EH (cell line): ENCODE measurements around the gene TOMM20.
"Not testable (repeated sequence)": the region's sequence is repeated elsewhere in the genome, so short reads cannot be mapped to it uniquely, and the experiment has no call there.

Experiments used
- DNase-seq: peaks from one replicate; pipeline ENCODE4 v3.0.0-alpha.2; 2015; ENCODE audit warnings: low read depth

TOMM20 gene

DNA sequence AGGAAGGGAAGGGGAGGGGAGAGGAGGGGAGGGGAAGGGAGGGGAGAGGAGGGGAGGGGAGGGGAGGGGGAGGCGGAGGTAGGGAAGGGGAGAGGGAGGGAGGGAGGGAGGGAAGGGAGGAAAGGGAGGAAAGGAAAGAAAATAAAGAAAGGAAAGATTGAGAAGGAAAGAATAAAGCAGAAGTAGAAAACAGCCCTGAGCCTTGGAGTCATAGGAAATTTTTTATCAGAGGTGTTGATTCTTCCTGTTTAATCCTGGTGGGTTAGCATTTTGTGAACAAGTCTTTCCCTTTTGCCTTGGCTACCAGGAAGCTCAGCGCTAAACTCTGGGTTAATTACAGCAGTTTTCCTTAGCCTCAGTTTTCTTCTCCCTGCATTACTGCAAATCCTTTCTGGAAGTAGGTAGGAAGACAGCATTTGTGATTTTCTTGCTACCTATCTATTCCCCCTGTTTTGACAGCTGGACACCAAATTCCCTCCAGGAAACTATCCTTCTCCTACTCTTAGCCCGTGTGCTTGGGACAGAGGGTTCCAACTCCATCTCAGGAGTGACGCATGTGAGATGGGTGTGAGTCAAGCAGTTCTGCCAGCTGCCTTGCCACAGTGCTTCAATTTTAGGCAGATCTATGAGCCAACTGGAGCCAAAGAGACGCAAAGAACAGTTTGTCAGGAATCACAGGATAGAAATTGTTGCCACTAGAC, 26.9 kb downstream of the TOMM20 start:
- DNase-seq = no peak

DNA sequence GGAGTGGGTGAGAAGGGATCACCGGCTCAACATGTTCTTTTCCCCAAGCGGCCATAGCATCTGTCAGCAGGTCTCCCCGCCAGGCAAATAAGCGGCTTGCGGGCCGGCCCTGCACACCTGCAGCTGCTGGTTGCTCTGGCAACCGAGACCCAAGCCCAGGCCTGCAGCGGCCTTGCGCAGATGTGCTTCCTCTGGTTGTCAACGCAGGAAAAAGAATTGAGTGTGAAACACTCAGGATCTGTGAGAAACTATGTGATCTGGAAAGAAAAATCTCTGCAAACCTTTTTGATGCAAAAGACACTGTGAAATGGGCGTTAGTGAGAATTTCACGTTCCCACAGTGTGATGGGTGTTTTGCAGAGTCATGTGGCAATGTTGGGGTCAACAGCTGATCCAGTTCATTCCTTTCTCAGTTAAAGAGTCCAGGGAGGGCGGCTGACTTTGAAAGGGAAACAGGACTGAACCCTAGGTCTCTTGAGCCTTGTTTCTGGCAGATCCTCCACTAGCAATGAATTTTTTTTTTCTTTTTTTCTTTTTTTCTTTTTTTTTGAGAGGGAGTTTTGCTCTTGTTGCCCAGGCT, 28.4 kb downstream of the TOMM20 start:
- no peak for DNase-seq

DNA sequence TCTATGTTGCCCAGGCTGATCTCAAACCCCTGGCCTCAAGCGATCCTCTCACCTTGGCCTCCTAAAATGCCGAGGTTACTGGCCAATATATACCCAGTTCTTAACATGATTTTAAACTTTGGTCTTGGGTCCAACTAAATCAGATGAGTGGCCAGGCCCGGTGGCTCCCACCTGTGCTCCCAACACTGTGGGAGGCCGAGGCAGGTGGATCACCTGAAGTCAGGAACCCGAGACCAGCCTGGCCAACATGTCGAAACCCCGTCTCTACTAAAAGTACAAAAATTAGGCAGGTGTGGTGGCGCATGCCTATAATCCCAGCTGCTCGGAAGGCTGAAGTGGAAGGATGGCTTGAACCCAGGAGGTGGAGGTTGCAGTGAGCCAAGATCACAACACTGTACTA, 29.6 kb downstream of the TOMM20 start:
- no peak for DNase-seq

DNA sequence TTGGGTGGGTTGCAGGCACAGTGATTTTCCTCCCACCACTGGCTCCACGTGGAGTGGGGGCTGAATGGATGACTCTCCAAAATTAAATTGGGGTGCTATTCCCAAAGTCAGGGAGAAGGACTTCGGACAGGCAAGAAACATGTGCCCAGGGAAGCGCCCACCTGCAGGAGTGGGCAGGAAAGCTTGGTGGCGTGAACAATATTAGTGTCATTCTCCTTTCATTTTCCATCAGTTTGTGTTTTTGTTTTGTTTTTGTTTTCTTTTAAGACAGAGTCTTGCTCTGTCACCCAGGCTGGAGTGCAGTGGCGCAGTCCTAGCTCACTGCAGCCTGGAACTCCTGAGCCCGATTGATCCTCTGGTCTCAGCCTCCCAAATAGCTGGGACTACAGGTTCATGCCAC, 30.1 kb downstream of the TOMM20 start:
- DNase-seq = no peak

DNA sequence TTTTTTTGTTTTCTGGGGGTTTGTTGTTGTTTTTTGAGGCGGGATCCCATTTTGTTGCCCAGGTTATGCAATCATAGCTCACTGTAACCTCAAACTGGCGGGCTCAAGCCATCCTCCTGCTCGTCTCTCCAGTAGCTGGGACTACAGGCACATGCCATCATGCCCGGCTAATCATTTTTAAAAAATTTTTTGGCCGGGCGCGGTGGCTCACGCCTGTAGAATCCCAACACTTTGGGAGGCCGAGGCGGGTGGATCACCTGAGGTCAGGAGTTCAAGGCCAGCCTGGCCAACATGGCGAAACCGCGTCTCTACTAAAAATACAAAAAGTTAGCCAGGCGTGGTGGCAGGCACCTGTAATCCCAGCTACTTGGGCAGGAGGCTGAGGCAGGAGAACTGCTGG, 31.1 kb downstream of the TOMM20 start:
- not testable (repeated sequence) for DNase-seq

DNA sequence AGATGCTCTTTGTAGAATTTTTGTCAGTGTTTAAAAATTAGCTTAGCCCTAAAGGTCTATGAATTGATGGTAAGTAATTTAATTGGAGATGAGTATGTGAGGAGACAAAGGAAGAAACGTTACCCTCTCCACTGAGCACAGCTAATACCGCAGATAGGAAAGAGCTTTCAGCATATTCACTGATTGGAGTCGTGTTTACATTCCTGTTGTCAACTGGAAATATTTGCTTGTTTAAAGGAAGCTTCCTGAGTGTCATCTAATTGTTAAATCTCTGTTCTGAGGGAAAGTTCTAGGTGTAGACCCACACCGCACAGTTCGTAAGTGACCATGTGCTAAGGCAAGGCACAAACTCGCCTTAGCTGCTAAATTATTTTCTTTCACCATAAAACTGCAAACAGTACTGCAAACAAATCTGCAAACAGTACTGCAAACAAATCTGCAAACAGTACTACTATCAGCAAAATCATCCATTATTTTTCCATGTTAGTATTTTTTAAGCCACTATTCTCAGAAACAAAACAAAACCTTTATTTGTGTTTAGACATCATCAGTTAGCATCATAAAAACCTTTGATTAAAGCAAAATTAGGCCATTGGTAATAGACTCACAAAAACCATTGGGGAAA, 32.6 kb downstream of the TOMM20 start:
- DNase-seq = no peak

DNA sequence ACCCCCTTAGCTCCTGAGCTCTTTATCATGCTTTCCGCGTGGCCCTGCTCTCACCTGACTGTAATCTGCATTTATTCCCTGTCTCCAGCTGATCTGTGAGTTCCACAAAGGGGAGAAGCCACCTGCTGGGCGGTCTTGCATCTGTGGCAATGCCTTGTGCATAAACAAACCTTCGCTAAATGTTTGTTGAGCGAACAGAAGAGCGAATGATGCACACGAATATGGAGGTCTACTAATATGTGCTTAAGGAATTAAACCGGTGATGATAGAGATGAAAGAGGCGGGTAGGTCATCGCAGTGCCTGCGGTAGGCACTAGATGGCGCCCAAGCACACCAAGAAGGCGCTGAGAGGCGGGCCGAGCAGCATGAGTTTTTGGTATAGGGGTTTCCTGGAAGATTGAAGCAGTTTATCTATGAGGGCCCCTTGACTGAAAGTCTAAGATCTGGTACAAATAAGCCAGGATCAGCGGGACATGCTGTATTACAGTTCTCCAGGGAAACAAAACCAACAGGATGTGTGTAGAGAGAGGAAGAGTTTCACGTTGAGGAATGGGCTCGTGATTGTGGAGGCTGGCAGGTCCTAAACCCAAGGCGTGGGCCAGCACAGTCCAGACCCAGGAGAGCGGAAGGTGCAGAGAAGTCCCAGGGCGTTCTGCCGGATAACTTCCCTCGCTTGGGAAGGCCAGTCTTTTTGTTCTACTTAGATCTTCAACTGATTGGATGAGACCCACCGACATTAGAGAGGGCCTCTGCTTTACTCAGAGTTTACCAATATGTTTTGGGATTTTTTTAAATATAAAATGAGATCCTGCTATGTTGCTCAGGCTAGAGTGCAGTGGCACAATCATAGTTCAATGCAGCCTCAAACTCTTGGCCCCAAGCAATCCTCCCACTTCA, 34.7 kb downstream of the TOMM20 start:
- peak; percentile 67 for DNase-seq

DNA sequence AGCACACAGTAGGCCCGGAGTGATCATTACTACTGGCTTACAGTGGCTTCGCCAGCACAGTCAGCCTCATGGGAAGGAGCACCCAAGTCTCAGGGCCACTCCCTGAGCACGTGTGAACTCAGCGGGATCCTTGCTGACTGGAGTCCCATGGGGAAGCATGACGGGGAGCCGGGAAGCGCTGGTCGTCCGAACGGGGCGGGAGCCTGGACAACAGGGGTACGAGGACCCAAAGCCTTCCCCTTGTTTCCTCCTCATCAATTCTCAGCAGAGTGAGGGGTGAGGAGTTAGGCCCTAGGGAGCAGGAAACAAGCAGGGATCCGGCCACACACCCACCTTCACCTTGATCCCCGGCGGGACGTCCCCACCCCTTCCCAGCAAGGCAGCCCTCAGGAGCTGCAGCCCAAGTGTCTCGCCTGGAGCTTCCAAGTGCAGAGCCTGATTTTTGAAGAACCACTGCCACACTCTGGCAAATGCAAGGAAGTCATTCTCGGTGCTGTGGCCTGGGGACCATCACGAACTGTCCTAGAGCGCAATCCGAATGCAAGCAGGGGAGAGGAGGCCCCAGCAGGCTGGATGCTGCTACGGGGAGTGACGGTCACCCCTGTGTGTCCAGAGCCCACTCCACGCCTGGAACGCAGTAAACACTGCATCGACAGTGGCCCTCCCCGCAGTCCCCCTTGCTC, 35.5 kb downstream of the TOMM20 start:
- peak; percentile 63 for DNase-seq

DNA sequence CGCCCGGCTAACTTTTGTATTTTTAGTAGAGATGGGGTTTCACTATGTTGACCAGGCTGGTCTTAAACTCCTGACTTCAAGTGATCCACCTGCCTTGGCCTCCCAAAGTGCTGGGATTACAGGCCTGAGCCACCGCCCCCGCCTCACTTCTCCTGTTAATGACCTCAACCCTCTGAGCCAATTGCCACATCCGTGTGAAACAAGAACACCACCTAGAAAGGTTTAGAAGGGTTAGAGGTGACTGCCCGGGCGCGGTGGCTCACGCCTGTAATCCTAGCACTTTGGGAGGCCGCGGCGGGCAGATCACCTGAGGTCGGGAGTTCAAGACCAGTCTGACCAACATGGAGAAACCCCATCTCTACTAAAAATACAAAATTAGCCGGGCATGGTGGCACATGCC, 36.2 kb downstream of the TOMM20 start:
- DNase-seq = not testable (repeated sequence)

DNA sequence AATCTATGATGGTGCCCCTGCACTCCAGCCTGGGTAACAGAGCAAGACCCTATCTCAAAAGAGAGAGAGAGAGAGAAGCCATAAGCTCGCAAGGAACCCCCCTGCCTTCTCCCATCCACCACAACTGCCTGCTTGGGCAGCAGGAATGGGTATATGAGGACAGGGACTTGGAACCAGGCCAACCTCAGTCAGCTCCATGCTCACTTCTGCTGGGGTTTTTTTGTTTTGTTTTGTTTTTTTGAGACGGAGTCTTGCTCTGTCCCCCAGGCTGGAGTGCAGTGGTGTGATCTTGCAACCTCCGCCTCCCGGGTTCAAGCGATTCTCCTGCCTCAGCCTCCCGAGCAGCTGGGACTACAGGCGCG, 36.6 kb downstream of the TOMM20 start:
- DNase-seq = not testable (repeated sequence)

DNA sequence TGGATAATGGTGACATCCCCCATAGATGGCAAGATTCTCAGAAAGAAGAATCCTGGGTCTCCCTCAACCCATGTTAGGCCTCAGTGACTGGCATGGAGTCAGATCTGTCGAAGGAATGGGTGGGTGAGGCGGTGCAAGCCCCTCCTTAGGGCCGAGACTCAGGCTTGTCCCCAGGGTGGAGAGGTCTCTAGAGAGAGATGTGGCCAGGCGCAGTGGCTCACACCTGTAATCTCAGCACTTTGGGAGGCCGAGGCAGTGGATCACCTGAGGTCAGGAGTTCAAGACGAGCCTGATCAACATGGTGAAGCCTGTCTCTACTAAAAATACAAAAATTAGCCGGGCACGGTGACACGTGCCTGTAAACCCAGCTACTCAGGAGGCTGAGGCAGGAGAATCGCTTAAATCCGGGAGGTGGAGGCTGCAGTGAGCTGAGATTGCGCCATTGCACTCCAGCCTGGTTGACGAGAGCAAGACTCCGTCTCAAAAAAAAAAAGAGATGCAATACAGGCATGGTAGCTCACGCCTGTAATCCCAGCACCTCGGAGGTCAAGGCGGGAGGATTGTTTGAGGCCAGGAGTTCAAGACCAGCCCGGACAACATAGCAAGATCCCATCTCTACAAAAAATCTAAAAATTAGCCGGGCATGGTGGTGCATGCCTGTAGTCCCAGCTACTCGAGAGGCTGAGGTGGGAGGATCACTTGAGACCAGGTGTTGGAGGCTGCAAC, 37.2 kb downstream of the TOMM20 start:
- DNase-seq = not testable (repeated sequence)

DNA sequence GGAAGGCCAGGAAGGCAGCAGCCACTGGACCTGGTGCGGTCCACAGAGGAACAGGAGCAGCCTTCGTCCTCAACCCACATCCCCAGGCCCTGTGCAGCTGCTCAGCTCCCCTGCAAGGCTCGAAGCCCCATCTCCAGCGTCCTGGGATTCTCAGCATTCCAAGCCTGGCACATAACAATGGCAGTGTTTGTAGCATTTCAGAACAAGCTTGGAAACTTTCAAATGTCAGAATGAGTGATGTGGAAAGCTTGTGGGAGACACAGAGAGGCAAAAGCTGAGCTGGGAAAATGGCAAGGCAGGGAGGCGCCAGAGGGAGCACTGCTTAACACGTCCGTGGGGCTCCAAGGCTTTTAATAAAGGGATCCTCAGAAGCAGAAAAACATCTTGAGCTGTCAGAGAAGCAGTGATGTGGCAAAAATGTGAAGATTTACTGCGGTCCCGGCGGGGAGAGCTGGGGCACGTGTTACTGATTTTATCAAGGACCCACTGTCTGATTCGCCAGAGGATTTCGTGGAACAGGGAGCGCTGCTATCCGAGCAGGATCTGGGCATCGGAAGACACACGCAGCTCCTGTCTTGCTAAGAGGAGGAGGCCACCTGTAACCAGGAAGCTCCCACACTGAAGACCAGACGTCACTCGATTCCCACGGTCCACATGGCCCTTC, 38.1 kb downstream of the TOMM20 start:
- no peak for DNase-seq

DNA sequence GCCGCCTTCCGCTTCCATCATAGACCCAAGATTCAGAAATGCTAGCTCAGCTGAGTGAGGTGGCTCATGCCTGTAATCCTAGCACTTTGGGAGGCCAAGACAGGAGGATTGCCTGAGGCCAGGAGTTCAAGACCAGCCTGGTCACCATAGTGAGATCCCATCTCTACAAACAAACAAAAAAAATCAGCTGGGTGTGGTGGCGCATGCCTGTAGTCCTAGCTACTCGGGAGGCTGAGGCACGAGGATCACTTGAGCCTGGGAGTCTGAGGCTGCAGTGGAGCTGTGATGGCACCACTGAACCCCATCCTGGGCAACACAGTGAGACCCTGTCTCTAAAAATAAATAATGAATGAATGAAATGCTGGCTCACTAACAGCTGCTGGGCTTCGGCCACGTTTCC, 39.7 kb downstream of the TOMM20 start:
- DNase-seq = no peak

DNA sequence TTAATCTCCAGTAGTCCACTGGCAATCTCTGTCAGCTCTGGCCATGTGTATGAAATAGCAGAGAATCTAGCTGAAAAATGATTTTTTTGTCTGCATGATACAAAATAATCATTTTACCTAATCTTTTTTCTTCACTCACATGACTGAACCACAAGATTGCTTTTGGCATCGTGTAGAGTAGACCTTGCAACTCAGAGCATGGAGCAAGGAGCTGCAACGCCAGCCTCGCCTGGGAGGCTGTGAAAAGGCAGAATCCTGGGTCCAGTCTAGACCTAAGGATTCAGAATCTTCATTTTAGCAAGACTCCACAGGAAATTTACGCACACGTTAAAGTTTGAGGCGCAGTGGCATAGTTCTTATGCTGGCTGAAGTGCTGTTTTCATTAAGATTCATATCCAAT, 40.2 kb downstream of the TOMM20 start:
- no peak for DNase-seq

DNA sequence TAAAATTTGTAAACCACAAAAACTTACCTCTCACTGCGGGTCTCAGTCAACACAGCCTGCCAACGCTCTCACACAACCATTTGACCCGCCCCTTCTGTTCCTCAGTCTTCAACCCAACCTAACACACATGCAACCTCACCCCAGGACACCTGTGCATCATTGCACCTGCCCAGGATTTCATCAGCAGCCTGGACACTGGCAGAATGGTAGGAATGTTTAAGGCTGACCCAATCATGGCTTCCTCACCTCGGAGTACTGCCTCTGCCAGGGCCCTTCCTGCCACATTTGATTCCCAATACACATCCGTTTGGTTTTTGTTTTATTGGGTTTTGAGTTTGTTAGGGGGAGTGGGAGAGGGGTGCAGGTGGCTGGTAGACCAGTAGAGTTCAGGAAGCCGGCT, 40.7 kb downstream of the TOMM20 start:
- DNase-seq = no peak

DNA sequence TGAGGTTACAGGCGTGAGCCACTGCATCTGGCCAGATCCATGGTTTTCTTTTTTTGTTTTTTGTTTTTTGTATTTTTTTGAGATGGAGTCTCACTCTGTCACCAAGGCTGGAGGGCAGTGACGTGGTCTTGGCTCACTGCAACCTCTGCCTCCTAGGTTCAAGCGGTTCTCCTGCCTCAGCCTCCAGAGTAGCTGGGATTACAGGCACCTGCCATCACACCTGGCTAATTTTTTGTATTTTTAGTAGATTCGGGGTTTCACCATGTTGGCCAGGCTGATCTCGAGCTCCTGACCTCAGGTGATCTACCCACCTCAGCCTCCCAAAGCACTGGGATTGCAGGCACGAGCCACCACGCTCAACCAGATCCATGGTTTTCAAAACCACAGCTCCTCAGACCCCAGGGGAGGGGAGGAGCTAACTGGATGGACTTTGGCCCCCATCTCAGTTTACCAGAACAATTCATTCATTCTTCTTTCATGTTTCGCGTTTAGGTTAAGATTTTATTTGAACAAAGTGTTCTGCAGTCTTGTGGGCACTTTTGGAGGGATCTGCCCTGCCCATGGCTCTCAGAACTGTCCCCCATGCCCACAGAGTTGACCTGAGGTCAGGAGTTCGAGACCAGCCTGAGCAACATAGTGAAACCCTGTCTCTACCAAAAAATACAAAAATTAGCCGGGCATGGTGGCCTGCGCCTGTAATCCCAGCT, 43.1 kb downstream of the TOMM20 start:
- DNase-seq = not testable (repeated sequence)

DNA sequence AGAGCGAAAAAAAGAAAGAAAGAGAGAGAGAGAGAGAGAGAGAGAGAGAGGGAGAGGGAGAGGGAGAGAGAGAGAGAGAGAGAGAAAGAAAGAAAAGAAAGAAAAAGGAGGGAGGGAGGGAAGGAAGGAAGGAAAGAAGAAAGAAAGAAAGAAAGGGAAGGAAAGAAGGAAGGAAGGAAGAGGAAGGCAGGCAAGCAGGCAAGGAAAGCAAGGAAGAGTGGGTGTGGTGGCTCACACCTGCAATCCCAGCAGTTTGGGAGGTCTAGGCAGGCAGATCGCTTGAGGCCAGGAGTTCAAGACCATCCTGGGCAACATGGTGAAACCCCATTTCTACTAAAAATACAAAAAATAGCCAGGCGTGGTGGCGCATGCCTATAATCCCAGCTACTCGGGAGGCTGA, 47.8 kb downstream of the TOMM20 start:
- not testable (repeated sequence) for DNase-seq

DNA sequence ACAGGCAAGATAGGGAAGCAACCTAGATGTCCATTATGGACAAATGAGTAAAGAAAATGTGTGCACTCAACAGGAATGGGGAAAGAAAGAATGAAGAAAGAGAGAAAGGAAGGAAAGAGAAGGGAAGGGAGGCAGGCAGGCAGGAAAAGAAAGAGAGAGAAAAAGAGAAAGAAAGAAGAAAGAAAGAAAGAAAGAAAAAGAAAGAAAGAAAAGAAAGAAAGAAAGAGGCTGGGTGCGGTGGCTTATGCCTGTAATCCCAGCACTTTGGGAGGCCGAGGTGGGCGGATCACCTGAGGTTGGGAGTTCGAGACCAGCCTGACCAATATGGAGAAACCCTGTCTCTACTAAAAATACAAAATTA, 48.4 kb downstream of the TOMM20 start:
- not testable (repeated sequence) for DNase-seq

DNA sequence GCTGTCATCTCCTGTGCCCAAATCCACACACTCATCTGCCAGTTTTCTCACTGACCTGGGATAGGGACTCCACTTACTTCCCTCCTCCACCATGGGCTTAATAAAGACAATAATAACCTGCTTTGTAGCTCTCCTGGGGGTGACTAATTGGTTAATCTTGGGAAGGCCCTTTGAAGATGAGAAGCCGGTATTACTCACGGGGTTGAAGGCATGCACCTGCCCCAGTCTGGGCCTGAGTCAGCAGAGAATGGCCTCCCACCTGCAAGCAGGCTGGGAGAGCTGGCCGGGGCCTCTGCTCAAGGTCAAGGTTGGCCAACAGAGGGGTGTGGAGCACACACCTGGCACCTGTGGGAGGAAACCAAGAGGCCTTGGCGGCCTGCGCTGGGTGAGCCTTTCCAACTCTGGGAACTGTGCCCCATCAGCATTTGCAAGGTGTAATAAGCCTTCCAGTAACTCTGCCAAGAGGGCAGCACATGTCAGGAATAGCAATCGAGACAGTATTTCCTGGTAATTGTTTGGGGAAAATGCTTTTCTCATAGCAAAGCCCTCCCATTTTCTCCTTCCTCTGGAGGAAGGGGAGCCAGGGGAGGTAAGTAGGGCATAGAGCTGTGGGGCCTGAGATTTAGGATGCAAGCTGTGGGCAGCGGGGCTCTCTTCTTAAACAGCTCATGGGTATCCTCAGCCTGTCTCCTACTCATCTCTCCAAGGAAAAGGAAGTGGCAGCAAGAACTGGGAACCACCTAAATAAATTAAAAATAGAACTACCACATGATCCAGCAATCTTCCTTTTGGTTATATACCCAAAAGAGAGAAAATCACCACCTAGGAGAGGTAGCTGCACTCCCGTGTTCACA, 49.0 kb downstream of the TOMM20 start:
- no peak for DNase-seq
